Activated T-helper 17 cell treated with anti-CD3 and anti-CD28 coated beads, Interleukin-2, amount 50 U/mL, for 72 hours (primary cell): ENCODE measurements around the gene ERBB2. TPM values are rescaled to one million over a fixed set of nuclear protein-coding genes. Genes with fewer than 3 reads are reported as not detected.
"Not testable (repeated sequence)": the region's sequence is repeated elsewhere in the genome, so short reads cannot be mapped to it uniquely, and the experiment has no call there.

Experiments
- ATAC-seq: fragments of 150-1000 bp; cut with Tn5 transposase; replicated peaks from 2 replicates; pipeline ENCODE4 v1.10.0; 2021; ENCODE audit warnings: mild to moderate bottlenecking, moderate library complexity
- H3K27ac Mint-ChIP-seq: one replicate; pipeline ENCODE4 v1.8.0; 2022; ENCODE audit warnings: mixed read lengths
- H3K27me3 Mint-ChIP-seq: one replicate; pipeline ENCODE4 v1.8.0; 2022; ENCODE audit warnings: mixed read lengths
- H3K36me3 Mint-ChIP-seq: one replicate; pipeline ENCODE4 v1.8.0; 2022; ENCODE audit warnings: low read depth, mild to moderate bottlenecking, mixed read lengths
- H3K4me1 Mint-ChIP-seq: one replicate; pipeline ENCODE4 v1.8.0; 2022; ENCODE audit warnings: mixed read lengths
- H3K4me3 Mint-ChIP-seq: one replicate; pipeline ENCODE4 v1.8.0; 2022; ENCODE audit warnings: mild to moderate bottlenecking, mixed read lengths
- H3K9me3 Mint-ChIP-seq: one replicate; pipeline ENCODE4 v1.8.0; 2022; ENCODE audit warnings: mixed read lengths
- total RNA-seq, 2 donors: library from RNA; stranded (reverse); gene quantifications; one replicate each; pipeline ENCODE4 v1.2.3, GENCODE V29; 2022

The ERBB2 gene
- total RNA-seq, 2 donors from 2014 or later, result 3.4 to 5.9 TPM

DNA sequence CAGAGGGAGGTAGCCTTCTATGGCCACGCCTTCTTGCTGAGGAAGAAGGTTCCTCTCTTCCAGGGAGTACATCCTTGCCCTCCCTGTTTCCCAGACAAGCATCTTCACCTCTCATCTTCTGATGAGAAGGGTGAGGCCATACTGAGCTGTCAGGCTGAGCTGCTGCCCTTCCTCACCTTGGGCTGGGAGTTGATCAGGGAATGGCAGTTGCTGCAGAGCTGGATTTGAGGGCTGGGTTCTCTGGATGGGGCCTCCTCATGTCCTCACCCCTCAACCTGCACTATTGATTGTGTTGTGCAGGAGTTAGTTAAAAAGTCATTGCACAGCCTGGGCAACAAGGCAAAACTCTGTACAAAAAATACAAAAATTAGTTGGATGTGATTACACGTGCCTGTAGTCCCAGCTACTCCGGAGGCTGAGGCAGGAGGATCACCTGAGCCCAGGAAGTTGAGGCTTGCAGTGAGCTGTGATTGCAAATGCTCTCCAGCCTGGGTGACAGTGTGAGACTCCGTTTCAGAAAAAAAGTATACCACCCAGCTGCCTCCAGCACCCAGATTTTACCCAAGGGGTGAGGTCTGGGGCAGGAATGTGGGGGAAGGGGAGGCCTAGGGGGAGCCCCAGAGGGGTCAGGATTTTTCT, 2.0 kb downstream of the ERBB2 start:
- ATAC-seq, result no peak
- Mint-ChIP-seq H3K4me1 (peaks cover 6% of the 10 kb centered on the region), H3K27ac (no peak overlapping the region), H3K27me3 (peaks cover 20% of the 10 kb centered on the region), H3K9me3 (no peaks in the 10 kb centered on the region), H3K36me3 (no peaks in the 10 kb centered on the region), H3K4me3 (no peak overlapping the region)

DNA sequence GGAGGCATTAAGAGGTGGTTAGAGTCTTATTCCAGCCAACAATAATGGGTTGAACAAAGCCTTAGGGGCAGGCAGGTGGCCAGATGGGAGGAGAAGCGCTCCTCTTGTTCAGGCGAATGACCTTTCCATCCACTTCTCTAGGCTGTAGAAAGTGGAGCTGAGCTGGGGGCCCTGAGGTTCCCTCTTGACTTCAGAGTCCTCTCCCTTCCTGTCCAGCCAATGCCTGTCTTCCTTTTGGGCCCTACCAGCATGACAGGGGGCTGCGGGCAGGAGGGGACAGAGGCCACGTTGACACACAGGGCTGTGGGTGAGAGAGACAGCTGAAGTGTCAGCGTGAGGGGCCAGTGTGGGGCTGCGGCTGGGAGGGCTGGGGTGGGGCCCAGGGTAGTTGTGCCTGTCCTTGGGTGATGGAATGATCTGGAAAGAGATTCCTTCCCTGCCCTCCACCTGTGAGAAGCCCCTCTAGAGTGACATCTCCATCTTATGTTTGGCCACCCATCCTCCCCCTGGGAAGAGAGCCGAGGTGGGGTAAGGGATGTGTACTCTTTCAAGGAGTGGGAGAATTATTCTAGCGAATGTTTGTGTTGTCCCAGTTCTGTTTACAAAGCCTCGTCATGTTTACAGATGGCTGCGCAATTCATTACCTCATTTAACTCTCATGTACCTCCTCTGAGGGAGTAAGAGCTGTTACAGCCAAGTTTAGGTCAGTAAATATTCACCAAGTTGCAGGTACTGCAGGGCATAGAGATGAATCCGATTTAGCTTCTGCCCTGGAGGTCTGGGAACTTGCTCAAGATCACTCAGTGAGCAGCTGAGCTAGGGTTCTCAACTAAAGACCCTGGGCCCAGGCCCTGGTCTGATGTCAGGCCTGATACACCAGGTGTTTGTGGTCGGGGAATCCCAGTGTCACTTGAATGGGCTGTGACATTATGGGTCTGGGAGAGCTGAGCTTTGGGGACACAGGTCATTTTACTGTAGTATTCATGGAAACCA, 3.3 kb downstream of the ERBB2 start:
- Mint-ChIP-seq H3K27ac (no peak overlapping the region), H3K4me3 (no peak overlapping the region), H3K36me3 (no peaks in the 10 kb centered on the region), H3K27me3 (peaks cover 20% of the 10 kb centered on the region), H3K4me1 (peaks cover 12% of the 10 kb centered on the region), H3K9me3 (no peaks in the 10 kb centered on the region)
- no peak for ATAC-seq

DNA sequence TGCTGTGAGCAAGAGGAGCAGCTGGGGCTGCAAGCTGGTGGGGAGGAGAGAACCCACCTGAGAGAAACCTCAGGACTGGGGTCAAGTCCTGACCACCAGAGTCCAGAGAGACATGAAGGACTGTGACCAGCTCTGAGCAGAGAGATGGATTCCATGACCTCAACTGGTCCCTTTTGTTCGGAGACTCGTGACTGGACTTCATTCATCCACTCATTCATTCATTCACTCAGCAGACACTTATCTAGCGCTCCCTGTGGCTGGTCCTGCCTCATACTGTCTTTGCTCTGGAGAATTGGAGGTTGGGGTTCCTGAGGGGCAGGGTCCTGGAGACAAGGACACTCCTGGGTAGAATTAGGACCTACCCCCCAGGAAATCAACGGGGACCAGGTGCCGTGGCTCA, 4.0 kb downstream of the ERBB2 start:
- Mint-ChIP-seq H3K27ac (no peak overlapping the region), H3K9me3 (no peaks in the 10 kb centered on the region), H3K27me3 (peaks cover 18% of the 10 kb centered on the region), H3K36me3 (no peaks in the 10 kb centered on the region), H3K4me1 (peaks cover 12% of the 10 kb centered on the region), H3K4me3 (no peak overlapping the region)
- no peak for ATAC-seq

DNA sequence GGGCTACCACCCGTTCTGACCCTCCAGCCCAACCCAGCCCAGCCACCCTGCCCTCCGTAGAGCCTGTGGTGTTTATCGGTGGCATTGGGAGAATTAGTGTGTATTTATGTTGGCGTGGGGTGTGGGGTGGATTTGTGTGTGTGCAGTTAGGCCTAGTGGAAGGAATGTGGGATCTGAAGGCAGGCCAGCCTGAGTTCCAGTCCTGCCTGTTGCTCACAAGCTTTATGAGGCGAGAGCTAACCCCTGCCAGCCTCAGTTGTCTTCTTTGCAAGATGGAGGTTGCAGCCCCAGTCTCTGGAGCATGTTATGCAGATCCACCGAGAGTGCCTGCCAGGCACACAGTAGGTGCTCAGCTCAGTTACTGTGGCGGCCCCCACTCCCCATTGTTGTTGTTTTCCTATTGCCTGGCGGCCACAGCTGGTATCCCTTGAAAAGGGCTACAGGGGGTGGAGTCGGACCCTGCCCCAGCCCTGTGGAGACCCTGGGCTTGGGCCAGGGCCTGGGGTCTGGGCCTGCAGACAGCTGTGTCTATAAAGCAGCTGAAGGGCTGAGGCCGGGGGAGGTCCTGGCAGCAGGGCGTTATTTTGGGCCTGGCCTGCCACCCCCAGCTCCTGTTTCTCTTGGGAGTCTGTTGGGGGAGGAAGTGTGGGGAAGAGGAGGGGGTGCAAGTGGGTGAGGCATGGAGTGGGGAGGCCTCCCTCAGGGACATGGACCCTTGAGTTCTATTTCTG, 5.1 kb downstream of the ERBB2 start:
- Mint-ChIP-seq H3K9me3 (no peaks in the 10 kb centered on the region), H3K4me1 (peaks cover 12% of the 10 kb centered on the region), H3K4me3 (no peak overlapping the region), H3K27me3 (peaks cover 11% of the 10 kb centered on the region), H3K36me3 (no peaks in the 10 kb centered on the region), H3K27ac (no peak overlapping the region)
- ATAC-seq, result no peak

DNA sequence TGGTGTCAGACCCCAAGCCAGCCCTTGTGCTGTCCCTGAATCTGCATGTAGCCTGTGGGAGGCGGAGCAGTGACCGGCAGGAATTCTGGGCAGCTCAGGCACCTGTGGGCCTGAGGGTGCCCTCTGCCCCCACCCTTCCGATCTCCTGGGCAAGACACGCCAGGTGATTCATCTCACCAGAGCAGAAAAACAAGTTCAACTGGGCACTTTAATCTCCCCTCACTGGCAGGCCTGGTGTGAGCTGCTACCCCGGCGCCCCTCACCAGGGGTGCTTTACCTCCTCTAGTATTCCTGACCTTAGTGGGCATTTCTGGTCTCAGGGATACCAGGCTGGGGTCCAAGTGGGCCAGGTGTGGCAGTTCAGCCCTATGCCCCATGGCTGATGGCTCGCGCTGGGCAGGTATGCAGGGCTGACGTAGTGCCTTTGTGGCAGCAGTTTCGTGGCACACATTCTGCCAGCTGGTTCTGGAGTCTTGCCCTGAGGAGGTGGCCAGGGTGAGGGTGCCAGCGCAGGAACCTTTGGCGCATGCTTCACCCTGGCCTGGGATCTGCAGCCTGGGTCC, 6.0 kb downstream of the ERBB2 start:
- Mint-ChIP-seq H3K4me3 (no peak overlapping the region), H3K27me3 (peaks cover 10% of the 10 kb centered on the region), H3K9me3 (no peaks in the 10 kb centered on the region), H3K27ac (no peak overlapping the region), H3K4me1 (peaks cover 12% of the 10 kb centered on the region), H3K36me3 (no peaks in the 10 kb centered on the region)
- ATAC-seq, result no peak

DNA sequence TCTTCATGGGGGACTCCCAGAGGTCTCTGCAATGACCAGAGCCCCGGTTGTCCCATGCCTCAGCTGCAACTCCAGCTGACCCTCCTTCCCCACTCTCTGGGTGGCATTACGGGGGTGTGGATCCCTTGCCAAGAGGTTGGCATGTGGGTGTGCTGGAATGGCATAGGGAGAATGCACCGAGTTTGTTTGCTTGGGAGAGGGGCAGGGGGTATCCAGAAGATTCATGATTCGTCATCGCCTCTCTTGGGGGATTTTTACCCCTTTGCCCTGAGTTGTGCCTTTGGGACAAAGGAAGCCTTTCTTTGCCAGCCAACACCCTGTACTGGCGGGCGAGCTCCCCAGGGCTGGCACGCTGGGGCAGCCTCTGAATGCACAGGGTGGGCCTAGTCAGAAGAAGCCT, 6.5 kb downstream of the ERBB2 start:
- Mint-ChIP-seq H3K9me3 (no peaks in the 10 kb centered on the region), H3K27me3 (peaks cover 4% of the 10 kb centered on the region), H3K4me3 (no peak overlapping the region), H3K4me1 (peaks cover 12% of the 10 kb centered on the region), H3K27ac (no peak overlapping the region), H3K36me3 (no peaks in the 10 kb centered on the region)
- no peak for ATAC-seq

DNA sequence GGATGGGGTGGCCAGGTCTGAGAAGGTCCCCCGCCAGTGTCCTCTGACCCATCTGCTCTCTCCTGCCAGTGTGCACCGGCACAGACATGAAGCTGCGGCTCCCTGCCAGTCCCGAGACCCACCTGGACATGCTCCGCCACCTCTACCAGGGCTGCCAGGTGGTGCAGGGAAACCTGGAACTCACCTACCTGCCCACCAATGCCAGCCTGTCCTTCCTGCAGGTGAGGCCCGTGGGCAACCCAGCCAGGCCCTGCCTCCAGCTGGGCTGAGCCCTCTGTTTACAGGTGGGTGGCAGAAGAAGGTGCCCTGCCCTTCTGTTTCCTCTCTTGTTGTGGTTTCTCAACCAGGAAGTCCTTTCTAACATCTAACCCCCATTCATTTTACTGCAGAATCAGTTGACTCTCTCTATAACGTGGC, 7.1 kb downstream of the ERBB2 start:
- ATAC-seq, result peak; percentile 23
- Mint-ChIP-seq H3K27ac (peak overlapping the region; percentile 66), H3K36me3 (no peaks in the 10 kb centered on the region), H3K27me3 (no peaks in the 10 kb centered on the region), H3K9me3 (no peaks in the 10 kb centered on the region), H3K4me3 (peak overlapping the region; percentile 23), H3K4me1 (peaks cover 12% of the 10 kb centered on the region)

DNA sequence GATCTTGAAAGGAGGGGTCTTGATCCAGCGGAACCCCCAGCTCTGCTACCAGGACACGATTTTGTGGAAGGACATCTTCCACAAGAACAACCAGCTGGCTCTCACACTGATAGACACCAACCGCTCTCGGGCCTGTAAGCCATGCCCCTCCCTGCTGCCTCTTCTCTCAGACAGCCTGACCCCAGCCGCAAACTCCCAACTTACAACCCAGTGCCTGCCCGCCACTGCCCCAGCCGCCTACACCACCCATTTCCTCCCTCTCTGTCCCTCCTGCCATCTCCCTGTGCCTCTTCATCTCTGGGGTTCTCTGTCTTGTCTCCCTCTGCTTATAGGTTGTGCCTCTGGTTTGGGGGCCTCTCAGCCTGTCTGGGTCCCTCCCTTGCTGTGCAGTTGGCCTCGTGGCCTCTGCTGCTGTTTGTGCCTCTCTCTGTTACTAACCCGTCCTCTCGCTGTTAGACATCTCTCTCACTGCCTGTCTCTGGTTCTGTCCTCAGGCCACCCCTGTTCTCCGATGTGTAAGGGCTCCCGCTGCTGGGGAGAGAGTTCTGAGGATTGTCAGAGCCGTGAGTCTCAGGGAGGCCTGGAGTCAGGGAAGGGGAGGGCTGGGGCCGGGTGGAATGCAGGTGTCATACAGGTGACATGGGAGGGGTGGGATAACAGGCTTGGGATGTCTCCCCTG, 9.6 kb downstream of the ERBB2 start:
- H3K4me3 Mint-ChIP-seq, result no peak overlapping the region

DNA sequence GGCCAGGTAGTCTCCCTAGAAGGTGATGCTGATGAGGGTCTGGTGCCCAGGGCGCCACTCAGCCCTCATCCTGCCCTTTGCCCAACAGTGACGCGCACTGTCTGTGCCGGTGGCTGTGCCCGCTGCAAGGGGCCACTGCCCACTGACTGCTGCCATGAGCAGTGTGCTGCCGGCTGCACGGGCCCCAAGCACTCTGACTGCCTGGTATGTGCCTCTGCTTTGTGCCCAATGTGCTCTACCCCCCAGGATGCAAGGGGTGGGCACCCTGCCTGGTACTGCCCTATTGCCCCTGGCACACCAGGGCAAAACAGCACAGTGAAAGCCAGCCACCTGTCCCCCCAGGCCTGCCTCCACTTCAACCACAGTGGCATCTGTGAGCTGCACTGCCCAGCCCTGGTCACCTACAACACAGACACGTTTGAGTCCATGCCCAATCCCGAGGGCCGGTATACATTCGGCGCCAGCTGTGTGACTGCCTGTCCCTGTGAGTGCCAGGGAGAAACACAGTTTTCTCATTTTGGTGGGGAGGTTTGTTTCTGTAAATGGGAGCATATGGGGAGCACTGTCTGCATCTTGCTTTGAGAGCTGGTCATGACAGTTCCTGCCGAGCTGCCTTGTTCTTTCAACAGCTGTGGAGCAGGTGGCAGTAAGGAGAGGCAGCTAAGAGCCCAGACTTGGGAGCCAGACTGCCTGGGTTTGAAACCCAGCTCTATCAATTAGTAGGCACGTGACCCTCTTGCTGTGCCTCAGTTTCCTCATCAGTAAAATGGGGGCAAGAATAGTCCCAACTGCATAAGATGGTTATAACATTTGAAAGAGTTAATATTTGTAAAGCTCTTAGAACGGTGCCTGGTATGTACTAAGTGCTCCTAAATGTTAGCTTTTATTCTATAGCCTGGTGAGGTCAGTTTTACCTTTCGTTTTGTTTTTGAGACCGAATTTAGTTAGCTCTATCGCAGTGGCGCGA, 10.4 kb downstream of the ERBB2 start:
- H3K4me1 Mint-ChIP-seq, result peaks cover 7% of the 10 kb centered on the region
- H3K36me3 Mint-ChIP-seq, result no peaks in the 10 kb centered on the region
- H3K27me3 Mint-ChIP-seq, result no peaks in the 10 kb centered on the region
- H3K9me3 Mint-ChIP-seq, result no peaks in the 10 kb centered on the region
- H3K27ac Mint-ChIP-seq, result no peak overlapping the region
- H3K4me3 Mint-ChIP-seq, result no peak overlapping the region
- ATAC-seq, result no peak

More for the DNA sequence above, 9.6 kb downstream of the ERBB2 start:
- Mint-ChIP-seq H3K27ac (no peak overlapping the region), H3K27me3 (no peaks in the 10 kb centered on the region), H3K4me1 (peaks cover 11% of the 10 kb centered on the region), H3K9me3 (no peaks in the 10 kb centered on the region), H3K36me3 (no peaks in the 10 kb centered on the region)
- ATAC-seq, result no peak

DNA sequence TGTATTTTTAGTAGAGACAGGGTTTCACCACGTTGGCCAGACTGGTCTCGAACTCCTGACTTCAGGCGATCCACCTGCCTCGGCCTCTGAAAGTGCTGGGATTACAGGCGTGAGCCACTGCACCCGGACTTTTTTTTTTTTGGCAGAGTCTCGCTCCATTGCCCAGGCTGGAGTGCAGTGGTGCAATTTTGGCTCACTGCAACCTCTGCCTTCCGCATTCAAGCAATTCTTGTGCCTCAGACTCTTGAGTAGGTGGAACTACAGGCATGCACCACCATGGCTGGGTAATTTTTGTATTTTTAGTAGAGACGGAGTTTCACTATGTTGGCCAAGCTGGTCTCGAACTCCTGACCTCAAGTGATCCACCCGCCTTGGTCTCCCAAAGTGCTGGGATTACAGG, 11.2 kb downstream of the ERBB2 start:
- not testable (repeated sequence) for H3K4me1 Mint-ChIP-seq, ATAC-seq, H3K27ac Mint-ChIP-seq, H3K4me3 Mint-ChIP-seq, H3K9me3 Mint-ChIP-seq, H3K27me3 Mint-ChIP-seq, H3K36me3 Mint-ChIP-seq

DNA sequence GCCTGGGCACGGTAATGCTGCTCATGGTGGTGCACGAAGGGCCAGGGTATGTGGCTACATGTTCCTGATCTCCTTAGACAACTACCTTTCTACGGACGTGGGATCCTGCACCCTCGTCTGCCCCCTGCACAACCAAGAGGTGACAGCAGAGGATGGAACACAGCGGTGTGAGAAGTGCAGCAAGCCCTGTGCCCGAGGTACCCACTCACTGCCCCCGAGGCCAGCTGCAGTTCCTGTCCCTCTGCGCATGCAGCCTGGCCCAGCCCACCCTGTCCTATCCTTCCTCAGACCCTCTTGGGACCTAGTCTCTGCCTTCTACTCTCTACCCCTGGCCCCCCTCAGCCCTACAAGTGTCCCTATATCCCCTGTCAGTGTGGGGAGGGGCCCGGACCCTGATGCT, 12.0 kb downstream of the ERBB2 start:
- Mint-ChIP-seq H3K36me3 (no peaks in the 10 kb centered on the region), H3K27ac (no peak overlapping the region), H3K9me3 (no peaks in the 10 kb centered on the region), H3K4me3 (no peak overlapping the region), H3K27me3 (no peaks in the 10 kb centered on the region), H3K4me1 (peaks cover 6% of the 10 kb centered on the region)
- ATAC-seq, result no peak

DNA sequence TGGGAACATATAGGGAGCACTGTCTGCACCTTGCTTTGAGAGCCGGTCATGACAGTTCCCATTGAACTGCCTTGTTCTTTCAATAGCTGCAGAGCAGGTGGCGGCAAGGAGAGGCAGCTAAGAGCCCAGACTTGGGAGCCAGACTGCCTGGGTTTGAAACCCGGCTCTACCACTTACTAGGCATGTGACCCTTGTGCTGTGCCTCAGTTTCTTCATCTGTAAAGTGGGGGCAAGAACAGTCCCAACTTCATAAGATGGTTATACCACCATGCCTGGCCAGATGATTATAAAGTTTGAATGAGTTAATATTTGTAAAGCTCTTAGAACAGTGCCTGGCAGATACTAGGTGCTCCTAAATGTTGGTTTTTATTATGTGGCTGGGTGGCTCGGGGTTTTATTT, 14.4 kb downstream of the ERBB2 start:
- no peaks in the 10 kb centered on the region for H3K9me3 Mint-ChIP-seq
- H3K4me1 Mint-ChIP-seq, result no peaks in the 10 kb centered on the region
- H3K4me3 Mint-ChIP-seq, result no peak overlapping the region
- ATAC-seq, result no peak
- H3K27ac Mint-ChIP-seq, result no peak overlapping the region
- H3K36me3 Mint-ChIP-seq, result no peaks in the 10 kb centered on the region
- no peaks in the 10 kb centered on the region for H3K27me3 Mint-ChIP-seq

DNA sequence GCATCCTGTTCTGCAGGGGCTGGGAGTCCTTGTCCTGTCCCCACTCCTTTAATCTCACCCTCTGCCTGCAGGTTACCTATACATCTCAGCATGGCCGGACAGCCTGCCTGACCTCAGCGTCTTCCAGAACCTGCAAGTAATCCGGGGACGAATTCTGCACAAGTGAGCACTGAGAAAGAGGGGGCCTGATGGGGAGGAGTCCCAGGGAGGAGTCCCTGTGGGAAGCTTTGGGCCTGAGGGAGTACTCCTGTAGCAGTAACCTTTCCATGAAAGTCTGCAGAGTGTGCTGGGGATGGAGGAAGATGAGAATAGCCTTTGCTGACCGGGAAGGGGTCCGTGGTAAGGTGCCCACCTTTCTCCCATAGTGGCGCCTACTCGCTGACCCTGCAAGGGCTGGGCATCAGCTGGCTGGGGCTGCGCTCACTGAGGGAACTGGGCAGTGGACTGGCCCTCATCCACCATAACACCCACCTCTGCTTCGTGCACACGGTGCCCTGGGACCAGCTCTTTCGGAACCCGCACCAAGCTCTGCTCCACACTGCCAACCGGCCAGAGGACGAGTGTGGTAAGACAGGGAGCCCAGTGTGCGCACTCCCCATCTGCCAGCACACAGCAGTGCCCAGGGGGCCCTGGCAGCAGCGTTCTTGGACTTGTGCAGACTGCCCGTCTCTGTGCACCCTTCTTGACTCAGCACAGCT, 15.7 kb downstream of the ERBB2 start:
- Mint-ChIP-seq H3K36me3 (no peaks in the 10 kb centered on the region), H3K27me3 (no peaks in the 10 kb centered on the region), H3K4me3 (no peak overlapping the region), H3K4me1 (no peaks in the 10 kb centered on the region), H3K9me3 (no peaks in the 10 kb centered on the region), H3K27ac (no peak overlapping the region)
- no peak for ATAC-seq
